ENCODE results near the gene B9D2. TPM values are rescaled to one million over a fixed set of nuclear protein-coding genes. Genes with fewer than 3 reads are reported as not detected.
A peak's percentile ranks its signal among the peaks of the same experiment; 100 is the strongest.

The B9D2 gene
- total RNA-seq, 6 experiments from 2014 or later: 4.9 to 6.8 (median 6.3) TPM

GRCh38 chr19:41332468-41332867, 31.5 kb downstream of the B9D2 start:
- no peak overlapping the region for H3K27ac Mint-ChIP-seq
- no peaks in the 10 kb centered on the region; the same call in none of the 2 replicates for H3K27me3 Mint-ChIP-seq (ENCODE audit: insufficient read depth)
- no peak for TF ChIP-seq CTCF (IDR thresholded peaks at IDR 0.05)
- H3K4me3 Mint-ChIP-seq: no peak overlapping the region
- peaks cover 15% of the 10 kb centered on the region for H3K4me1 Mint-ChIP-seq (ENCODE audit: low read depth)
- H3K9me3 Mint-ChIP-seq: no peaks in the 10 kb centered on the region
- no peak for DNase-seq
- H3K36me3 Mint-ChIP-seq (ENCODE audit: low read depth): peaks cover 33% of the 10 kb centered on the region

DNA sequence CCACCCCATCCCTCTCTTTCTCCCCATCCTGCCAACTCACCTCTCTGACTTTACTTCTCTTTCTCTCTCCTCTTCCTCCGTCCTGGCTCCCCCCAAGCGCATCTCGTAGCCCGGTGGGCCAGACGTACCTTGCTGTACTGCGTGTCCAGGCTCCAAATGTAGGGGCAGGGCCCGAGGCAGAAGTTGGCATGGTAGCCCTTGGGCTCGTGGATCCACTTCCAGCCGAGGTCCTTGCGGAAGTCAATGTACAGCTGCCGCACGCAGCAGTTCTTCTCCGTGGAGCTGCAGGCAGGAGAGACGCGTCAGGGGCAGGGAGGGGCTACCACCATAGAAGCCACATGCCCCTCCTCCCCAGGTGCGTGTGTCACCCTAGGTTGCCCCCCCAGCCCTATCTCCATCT, 31.9 kb downstream of the B9D2 start:
- H3K27ac Mint-ChIP-seq: no peak overlapping the region
- no peaks in the 10 kb centered on the region for H3K9me3 Mint-ChIP-seq
- no peaks in the 10 kb centered on the region; the same call in none of the 2 replicates for H3K27me3 Mint-ChIP-seq (ENCODE audit: insufficient read depth)
- no peak overlapping the region for H3K4me3 Mint-ChIP-seq
- peaks cover 18% of the 10 kb centered on the region for H3K4me1 Mint-ChIP-seq (ENCODE audit: low read depth)
- H3K36me3 Mint-ChIP-seq (ENCODE audit: low read depth): peaks cover 33% of the 10 kb centered on the region
- no peak for TF ChIP-seq CTCF (IDR thresholded peaks at IDR 0.05)
- DNase-seq: no peak

- TF ChIP-seq CTCF (IDR thresholded peaks at IDR 0.05): no peak
- Mint-ChIP-seq H3K36me3 (ENCODE audit: low read depth) (peaks cover 36% of the 10 kb centered on the region), H3K27me3 (ENCODE audit: insufficient read depth) (no peaks in the 10 kb centered on the region; the same call in none of the 2 replicates), H3K9me3 (no peaks in the 10 kb centered on the region), H3K27ac (no peak overlapping the region), H3K4me1 (ENCODE audit: low read depth) (peaks cover 27% of the 10 kb centered on the region), H3K4me3 (no peak overlapping the region)
- DNase-seq: no peak
Observed at GRCh38 chr19:41330946-41331678, 32.8 kb downstream of the B9D2 start.

- H3K4me1 Mint-ChIP-seq (ENCODE audit: low read depth): peaks cover 32% of the 10 kb centered on the region
- no peaks in the 10 kb centered on the region for H3K9me3 Mint-ChIP-seq
- no peak overlapping the region for H3K4me3 Mint-ChIP-seq
- H3K27me3 Mint-ChIP-seq (ENCODE audit: insufficient read depth): no peaks in the 10 kb centered on the region; the same call in none of the 2 replicates
- peaks cover 36% of the 10 kb centered on the region for H3K36me3 Mint-ChIP-seq (ENCODE audit: low read depth)
- no peak for DNase-seq
- H3K27ac Mint-ChIP-seq: no peak overlapping the region
- TF ChIP-seq CTCF (IDR thresholded peaks at IDR 0.05): no peak
Observed at GRCh38 chr19:41330481-41330880, 33.5 kb downstream of the B9D2 start.

GRCh38 chr19:41328842-41329225, 35.1 kb downstream of the B9D2 start:
- no peak overlapping the region for H3K4me3 Mint-ChIP-seq
- DNase-seq: no peak
- H3K36me3 Mint-ChIP-seq (ENCODE audit: low read depth): peaks cover 36% of the 10 kb centered on the region
- peak overlapping the region; percentile 50; the same call in 1 of the 2 replicates for H3K27ac Mint-ChIP-seq
- no peaks in the 10 kb centered on the region for H3K9me3 Mint-ChIP-seq
- H3K27me3 Mint-ChIP-seq (ENCODE audit: insufficient read depth): no peaks in the 10 kb centered on the region; the same call in none of the 2 replicates
- no peak for TF ChIP-seq CTCF (IDR thresholded peaks at IDR 0.05)
- H3K4me1 Mint-ChIP-seq (ENCODE audit: low read depth): peaks cover 48% of the 10 kb centered on the region

All from HFFc6 (cell line).